HG03097 (cell line): Measurements from ENCODE around the gene CRTC1.

Experiments
- ATAC-seq: cut with Tn5 transposase; IDR thresholded peaks from one replicate; pipeline ENCODE4 v1.9.1; 2021; ENCODE audit not compliant: unreplicated experiment, low FRiP score

CRTC1 gene

DNA sequence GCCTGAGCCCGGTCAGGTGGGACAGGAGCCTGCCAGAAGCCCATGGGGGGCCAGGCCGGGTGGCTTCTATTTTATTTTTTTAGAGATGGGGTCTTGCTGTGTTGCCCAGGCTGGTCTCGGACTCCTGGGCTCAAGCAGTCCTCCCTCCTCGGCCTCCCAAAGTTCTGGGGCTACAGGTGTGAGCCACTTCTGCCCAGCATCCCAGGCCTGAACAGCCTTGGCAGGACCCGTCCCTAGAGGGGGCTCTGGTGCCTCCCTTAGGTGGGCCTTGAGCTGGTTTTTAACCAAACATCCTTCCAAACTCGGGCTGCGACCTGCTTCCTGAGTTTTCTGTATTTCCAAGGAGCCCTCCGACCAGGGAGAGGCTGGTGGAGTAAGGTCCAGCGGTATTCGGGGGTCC lies 97.2 kb downstream of the CRTC1 start:
- ATAC-seq: no peak

DNA sequence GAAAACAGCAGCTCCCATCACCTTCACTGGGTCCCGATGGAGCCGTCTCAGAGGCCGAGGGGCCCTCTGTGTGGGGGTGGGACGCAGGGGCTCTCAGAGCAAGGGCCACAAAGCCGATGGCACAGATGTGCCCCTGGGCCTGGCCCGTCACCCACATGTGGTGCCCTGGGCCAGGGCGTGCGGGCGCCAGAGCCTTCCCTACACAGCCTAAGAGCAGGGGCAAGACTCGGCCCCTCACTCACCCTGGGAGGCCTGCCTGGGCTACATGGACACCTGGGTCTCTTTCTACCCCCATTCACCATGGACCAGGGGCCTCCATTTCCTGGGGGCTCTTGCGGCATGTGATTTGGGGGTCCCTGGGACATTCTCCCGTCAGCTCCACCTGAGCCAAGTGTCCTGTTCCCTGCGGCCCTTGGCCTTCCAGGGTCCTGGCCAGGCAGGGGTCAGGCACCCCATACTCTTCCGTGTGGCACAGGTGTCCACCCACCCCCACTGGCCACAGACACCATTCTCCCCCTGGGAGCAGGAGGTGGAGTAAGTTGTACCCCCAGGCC lies 97.6 kb downstream of the CRTC1 start:
- no peak for ATAC-seq

DNA sequence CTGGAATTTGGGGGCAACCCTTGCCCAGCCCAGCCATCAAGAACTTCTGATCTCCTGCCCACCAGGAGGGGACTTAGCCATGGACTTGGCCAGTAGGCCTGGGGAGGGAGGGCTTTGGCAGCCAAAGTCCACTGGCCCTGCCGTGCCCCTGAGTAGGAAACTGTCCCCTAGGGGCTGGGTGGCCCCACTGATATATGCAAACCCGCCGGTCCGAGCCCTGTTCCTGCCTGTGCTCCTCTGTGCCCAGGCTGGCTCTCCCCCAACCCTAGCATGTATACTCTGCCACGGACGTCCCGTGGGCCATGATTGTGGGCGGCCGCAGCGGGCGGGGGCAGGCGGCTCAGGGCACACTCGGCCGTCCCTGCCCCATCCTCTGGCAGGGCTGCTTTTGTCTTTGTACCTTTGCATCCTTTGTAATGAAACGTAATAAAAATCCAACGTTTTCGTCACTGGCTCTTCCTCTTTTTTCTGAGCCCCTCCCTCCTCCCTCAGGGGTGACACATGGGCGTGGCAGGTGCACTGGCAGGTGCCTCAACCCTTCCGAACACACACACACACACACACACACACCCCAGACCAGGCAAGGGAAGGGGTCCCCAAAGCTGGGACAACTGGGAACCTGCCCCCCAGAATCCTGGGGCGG lies 98.5 kb downstream of the CRTC1 start:
- no peak for ATAC-seq

DNA sequence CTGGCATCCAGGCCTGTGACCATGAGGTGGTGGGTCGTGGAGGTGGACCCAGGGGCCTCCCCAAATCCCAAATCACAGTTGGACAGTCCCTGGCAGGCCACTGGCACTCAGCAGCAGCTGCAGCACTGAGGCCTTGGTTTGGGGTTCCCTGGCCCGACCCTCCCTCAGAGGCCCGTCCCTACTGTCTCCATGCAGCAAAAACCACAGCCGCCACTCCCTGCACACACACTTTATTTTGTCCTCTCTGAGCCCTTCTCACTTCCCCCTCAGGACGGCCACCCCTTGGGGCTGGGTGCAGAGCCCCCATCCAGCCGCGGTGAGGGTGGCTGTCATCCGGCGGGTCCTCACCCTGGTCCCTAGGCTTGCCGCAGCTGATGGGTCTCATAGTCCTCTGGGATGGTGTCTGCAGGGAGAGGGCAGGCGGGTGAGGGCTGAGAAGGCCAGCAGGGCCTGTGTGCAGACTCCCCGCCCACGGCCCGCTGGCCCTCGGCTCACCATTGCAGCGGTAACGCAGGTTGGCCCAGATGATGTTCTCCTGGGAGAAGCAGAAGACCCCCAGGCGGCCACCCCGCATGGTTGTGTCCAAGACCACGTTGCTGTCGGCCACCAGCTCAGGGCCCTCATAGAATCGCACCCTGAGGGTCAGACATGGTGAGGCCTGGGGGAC lies 99.2 kb downstream of the CRTC1 start:
- ATAC-seq: no peak

DNA sequence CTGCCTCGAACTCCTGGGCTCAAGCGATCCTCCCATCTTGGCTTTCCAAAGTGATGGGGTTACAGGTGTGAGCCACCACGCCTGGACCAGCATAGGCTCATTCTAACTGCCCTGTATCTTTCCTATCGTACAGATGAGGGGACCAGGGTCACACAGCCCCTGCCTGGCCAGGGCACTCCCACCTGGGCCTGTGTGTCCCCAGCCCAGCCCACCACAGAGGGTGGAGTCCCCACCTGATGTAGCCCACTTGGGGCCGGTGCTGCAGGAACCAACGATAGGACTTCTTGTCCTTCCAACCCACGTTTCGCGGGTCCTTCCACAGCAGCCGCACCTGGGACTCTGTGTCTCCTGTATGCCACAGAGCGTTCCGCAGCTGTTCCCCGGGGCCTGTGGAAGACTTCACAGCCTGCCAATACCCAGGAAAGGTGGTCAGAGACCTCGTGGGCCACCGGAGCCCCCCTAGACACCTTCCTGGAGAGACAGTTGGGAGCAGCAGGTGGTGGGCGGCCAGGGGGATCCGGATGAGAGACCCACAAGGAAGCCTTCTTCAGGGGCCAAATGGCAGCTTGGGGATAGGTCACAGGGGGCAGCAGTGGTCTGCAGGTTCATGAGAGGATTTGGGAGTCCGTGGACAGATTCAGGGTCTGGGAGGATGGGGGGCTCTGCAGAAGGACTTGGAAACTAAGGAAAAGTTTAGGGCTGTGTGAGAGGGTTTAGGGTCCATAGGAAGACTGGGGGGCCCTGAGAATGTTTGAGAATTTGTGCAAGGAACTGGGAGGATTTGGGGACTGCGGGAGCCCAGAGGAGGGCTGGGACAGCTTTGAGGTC lies 100.7 kb downstream of the CRTC1 start:
- no peak for ATAC-seq

DNA sequence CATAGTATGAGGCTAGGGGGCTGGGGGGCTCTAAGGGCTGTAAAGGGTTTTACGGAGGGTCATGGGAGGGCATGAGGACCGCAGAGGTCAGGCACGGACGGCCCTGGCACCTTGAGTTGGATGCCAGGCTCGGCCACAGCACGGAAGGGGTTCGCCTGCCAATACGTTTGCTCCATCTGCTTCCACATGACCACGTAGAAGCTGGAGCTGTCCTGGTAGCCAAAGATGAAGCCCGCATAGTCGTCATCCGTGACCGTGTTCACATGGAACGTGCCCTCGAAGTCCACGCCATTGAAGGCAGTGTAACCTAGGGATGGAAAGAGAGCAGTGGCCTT lies 101.3 kb downstream of the CRTC1 start:
- ATAC-seq: no peak

DNA sequence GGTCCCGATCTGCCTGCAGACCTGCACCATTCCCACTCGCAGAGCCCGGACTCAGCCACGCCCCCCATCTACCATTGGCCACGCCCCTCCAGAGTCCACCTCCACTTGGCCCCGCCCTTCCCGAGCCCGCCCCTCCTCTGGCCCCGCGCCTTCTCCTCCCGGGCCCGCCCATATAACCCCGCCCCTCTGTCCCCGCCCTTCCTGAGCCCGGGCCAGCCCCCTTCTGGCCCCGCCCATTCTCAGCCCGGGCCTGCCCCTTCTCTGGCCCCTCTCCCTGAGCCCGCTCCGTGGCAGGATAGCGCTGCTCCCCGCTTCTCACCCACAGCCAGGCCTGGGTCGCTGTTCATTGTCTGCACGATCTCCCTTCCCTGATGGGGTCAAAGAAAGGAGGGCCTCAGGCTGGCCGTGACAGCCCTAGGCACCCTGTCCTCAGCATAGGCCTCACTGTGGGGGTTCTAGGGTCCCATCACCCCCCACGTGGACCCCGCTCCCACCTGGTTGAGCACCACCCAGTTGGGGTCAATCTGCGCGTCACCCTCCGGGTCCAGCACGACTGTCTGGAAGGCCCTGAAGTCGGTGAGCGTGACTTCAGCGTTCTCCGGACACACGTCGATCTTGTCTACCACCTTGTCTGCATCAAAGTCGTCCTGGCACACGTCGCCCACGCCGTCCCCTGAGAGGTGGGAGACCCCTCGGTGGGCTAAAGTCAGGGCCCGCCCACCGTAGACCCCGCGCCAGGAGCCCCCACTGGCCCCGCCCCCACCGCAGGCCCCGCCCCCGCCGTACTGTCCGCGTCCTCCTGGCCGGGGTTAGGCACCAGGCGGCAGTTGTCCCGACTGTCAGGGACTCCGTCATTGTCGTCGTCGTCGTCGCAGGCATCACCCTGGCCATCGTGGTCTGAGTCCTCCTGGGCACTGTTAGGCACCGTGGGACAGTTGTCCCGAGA lies 102.0 kb downstream of the CRTC1 start:
- ATAC-seq: no peak

DNA sequence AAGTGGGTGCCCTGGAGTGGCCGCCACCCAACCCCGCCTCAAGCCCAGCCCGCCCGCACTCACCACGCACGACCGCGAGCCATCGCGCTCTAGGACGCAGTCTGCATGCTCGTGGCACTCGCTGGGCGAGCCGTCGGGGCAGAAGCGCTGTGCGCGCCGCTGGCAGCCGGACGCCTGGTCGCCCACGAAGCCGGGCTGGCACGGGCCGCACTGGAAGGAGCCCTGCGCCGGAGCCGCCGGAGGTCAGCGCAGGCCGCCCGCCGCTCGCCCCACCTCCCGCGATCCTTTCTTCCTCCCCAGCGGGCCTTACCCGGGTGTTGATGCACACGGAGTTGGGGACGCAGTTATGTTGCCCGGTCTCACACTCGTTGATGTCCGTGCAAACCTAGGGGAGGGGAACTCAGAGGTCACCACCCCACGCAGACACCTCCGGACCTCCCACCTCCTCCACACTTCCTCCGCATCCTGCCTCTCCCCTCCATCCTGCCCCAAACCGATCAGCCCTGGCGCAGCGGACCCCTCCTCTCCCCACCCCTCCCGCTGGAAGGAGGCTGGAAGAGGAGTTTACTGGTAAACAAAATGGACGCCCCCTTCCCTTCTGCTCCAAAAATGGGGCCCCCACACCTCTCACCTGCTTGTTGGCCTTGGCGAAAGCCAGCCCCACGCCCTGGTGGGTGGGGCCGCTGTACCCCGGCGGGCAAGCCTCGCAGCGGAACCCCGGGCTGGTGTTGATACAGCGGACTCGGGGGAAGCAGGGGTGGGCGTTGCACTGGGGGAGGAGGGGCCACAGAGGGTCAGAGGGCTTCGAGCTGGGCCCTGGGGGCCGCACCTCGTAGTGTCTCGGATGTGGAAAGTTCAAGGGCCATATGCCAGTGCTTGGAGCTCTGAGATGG lies 105.3 kb downstream of the CRTC1 start:
- no peak for ATAC-seq

DNA sequence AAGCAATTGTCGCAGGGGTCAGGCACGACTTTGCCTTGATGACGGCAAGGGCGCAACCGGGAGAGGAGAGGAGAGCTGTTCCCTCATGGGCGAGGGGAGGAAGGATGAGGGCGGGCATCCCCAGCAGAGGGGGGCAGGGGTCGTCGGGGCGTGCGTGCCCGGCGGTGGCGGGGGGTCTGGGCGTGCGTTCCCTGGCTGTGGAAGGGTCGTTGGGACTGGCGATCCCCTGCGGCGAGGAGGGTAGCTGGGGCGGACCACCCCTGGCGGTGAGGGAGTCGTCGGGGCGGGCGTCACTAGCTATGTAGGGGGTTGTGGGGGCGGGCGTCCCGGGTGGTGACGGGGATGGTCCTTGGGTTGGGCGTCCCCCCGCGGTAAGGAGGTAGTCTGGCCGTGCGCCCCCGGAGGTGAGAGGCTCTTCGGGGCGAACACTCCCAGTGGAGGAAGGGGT lies 106.0 kb downstream of the CRTC1 start:
- ATAC-seq: no peak

DNA sequence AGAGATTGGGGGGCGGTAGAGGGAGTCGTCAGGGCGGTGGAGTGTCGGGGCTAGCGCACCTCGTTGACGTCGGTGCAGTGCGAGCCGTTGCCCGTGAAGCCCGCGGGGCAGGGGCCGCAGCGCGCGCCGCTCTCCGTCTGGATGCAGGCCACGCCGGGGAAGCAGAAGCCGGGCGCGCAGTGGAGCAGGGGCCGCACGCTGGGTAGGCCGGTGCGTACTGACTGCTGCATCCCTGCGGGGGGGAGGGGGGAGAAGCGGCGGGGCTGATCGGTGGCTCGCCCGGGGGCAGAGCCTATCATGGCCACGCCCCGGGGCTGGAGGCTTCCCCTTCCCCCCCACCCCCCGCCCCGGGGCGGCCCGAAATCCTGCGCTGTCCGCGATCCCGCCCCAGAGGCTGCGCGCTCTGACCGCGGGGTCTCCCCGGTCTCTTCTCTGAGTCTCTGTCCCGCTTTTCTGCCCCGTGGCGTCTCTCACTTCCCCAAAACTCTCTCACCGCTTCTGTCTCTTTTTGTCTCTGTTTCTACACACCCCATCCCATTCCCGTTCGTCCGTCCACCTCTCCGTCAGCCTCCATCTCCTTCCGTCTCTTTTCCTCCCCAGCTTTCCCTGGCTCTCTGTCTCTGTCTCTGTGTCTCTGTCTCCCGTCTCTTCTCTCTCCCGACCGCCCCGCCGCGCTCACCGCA lies 106.5 kb downstream of the CRTC1 start:
- no peak for ATAC-seq

DNA sequence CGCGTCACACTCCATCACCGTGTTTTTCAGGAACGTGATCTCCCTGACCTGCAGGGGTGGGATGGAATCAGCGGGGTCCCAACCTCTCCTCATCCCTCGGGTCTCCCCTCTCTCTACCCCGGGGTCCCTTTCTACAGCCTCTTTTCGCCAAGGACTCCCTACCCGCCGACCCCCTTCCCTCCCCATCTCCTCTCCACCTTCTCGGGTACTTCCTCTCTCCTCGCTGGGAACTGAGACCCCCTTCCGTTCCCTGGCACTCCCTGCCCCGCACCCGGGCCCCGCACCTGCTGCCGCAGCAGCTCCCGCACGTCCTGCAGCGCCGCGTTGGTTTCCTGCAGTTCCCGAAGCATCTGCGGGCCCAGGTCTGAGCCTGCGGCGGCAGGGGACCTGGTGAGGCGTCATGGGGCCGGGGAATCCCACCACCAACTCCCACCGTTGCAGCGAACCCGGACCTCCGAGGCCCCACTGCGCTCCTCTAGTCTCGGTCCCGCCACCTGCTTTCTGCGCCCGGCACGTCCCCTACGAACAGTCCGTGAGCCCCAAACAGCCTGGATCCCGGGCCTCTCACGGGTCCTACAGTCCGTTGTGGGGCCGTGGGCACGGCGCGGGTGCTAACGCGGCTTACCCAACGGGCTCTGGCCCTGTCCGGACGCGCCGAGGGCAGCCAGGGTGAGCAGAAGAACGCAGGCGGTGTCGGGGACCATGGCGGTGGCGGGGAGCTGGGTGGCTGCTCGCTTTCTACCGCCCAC lies 107.3 kb downstream of the CRTC1 start, which contains the start of gene COMP:
TSS of gene COMP (minus strand) at position 740 of the 749 bp plus-strand sequence. CDS start at position 704, 36 bp downstream.
- no peak for ATAC-seq

DNA sequence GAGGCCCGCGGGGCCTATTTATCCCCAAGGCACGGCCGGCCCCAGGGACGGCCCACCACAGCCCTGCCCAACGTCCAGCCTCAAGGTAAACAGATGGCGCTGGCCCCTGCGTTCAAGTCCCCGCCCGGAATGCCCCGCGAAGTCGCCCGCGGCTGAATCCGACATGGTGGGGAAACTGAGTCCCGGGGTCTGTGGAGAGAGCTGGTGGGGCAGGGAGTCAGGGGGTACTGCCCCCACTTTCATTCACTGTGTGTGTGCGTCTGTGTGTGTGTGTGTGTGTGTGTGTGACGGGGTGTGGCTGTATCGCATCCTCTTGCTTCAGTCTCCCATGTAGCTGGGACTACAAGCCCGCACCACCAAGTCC lies 107.8 kb downstream of the CRTC1 start:
- no peak for ATAC-seq

DNA sequence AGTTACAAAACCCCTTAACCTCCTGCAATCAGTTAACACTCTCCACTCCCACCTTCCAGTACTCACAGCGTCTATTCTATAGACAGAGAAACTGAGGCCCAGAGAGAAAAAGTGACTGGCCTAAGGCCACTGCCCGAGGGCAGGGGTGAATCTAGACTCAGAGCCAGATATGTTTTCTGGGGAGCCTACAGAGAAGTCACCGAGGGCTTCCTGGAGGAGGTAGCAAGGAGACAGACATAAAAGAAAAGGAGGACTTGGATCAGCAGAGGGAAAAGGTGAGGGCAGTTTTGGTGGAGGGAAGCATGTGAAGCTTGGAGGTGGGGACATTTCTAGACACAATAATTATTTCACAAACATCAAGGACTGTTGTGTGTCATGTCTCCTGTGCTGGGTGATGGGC lies 109.2 kb downstream of the CRTC1 start:
- no peak for ATAC-seq

DNA sequence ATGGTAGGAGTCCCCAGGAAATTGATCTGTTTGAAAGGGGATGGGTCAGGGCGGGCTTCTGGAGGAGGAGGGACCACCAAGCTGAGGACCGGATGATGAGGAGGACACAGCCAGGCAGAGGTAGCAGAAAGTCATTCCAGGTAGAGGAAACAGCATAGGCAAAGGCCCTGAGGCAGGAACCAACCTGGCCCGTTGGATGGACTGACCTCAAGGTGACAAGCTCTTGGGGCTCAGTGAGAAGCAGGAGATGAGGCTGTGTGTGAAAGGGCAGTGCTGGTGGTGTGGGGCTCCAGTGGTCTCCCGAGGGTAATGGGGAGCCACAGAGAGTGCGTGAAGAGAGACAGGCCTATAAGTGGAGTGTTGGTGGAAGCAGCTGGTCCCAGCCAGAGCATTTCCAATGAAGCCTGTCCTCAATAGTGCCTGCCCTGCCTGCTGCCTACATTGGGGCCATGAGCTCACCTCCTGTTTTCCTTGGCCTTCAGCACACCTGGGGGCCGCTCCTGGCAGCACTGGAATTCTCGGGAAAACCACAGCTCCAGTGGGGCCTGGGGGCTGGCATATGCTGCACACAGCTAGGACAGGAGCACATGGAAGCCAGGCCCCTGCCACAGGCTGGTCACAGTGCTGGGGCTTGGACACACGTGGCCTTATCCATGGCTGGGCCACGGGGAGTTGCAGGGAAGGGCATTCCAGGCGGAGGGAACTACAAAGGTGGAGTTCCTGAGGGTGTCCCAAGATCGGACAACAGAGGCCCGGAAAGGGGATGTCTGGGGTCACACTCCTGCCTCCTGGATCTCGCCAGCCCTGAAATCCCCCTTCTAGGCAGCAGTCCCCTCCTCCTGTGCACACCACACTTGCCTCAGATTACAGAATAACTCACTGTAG lies 109.9 kb downstream of the CRTC1 start:
- no peak for ATAC-seq

DNA sequence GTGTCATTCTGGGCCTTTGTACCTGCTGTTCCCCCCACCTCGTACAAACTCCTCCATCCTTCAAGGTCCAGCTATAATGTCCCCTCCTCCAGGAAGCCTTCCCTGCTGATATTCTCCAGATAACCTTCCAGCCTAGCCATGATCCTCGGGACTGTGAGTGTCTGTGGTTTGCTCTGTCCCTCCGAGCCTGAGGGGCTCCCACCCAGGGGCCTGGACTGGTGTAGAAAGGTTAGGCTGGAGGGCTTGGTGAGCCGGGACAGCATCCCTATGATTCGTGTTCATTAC lies 110.5 kb downstream of the CRTC1 start:
- no peak for ATAC-seq

DNA sequence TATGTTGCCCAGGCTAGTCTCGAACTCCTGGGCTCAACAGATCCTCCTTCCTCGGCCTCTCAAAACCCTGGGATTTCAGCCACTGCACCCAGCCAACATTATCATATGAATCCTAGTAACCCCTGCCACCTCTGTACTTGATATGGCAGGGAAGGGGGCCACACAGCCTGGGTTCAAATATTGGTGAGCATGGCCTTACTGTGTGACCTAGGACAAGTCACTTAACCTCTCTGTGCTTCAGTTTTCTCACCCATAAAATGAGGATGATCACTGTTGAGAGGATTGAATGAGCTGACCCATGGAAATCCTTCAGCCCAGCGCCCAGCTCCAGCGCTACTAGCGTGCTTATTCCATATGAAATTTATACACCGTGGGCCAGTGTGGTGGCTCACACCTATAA lies 111.2 kb downstream of the CRTC1 start:
- ATAC-seq: no peak

DNA sequence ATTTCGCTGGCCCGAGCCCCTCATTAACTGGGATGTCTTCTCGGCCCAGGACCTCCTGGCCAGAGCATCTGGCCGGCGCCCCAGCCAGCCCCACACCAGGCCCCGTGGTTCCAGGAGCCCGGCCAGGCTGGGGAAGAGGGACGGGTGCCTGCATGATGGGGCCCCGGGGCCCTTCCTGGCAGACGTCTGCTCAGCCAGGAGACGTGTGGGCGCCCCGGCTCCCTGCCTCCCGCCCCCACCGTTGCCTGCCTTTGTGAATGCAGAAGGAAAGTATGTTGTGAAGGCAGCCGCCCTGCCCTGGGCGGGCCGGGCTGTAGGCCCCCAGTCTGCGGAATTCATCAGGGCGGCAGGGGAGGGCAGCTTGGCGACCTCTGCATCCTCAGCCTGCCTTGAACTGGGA lies 112.1 kb downstream of the CRTC1 start:
- ATAC-seq: no peak
